Stimulated activated CD4-positive, alpha-beta T cell treated with anti-CD3 and anti-CD28 coated beads, TNF-alpha, amount 100 ng/mL, for 48 hours (primary cell): ENCODE data around the gene CTIF.

Experiments
- DNase-seq, 3 donors: peaks; one replicate each; pipeline ENCODE4 v3.0.0-alpha.2; 2020; ENCODE audit warnings: low read depth in 3 of 3

CTIF gene

DNA sequence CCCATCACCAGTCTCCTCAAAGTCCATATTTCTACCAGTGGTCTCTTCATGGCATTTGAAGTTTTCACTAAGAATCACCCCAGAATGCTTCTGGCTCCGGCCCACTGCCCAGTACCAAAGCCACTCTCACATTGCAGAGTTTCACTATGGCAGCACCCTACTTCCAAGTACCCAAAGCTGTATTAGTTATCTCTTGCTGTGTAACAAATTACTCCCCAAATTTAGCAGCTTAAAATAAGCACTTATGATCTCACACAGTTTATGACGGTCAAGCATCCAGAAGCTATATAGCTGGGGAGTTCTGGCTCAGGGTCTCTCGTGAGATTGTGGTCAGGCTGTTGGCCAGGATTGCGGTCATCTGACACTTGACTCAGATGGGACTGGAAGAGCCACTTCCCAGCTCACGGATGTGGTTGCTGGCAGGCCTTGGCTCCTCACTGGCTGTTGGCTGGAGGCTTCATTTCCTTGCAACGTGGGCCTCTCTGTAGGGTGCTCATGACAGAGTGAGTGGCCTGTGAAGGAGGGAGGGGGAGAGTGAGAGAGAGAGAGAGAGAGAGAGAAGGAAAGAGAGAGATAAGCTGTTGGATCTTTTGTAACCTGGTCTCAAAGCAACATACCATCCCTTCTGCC lies 189.5 kb downstream of the CTIF start:
- DNase-seq, result no peak

DNA sequence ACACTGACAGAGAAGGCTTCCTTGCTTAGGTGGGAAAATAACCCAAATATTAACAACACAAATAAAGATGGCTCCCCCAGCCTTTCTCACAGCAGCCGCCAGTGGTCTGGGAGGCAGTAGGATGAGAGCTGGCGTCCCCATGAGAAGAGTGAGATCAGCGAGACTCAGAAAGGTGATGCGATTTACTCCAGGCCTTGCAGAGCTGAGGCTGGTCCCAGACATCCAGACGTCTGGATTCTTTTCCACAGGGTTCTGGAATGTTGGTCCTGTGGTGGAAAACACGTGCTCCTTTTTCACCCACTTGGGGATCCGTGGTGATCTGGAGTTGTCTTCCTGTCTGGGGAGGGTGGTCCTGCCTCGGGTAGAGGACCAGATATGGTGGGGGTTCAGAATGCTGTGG lies 190.6 kb downstream of the CTIF start:
- no peak for DNase-seq

DNA sequence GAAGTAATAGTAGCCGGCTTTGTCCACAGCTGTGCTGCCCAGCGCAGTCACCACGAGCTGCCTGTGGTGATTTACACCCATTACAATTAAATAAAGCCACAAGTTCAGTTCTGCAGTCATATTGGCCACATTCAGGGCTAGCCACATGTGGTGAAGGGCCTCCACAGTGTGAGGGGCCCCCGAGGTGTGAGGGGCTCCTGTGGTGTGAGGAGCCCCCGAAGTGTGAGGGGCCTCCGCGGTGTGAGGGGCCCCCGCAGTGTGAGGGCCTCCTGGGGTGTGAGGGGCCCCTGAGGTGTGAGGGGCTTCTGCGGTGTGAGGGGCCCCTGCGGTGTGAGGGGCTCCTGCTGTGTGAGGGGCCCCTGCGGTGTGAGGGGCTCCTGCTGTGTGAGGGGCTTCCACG lies 191.2 kb downstream of the CTIF start:
- no peak for DNase-seq

DNA sequence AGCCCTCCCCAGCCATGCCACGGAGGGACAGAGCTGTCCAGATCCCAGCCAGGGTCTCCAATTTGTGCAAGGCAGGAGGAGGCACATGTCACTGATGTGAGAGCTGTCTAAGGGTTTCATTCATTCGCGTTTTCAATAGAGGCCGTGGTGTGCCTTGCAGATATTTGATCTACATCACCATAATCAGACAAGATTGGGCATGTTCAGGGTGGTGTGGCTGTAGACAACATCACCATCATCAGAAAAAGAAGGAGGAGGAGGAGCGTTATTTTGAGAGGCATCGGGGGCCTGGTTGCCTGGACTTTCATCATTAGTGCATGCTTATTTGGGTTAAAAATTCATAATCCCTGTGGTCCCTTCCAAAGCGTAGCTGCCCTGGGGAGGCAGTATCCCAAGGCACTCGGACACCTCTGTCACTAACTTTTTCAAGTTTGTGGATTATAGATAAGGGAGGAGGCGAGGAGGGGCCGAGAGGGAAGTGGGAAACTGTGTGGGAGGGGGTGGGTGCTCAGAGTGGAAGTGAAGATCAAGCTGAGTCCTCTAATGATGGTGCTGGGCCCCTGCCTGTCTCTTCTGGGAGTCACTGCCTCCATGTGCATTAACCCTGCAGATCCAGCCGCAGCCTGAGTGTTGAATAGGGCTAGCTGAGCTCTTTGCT lies 194.1 kb downstream of the CTIF start:
- DNase-seq, result no peak

DNA sequence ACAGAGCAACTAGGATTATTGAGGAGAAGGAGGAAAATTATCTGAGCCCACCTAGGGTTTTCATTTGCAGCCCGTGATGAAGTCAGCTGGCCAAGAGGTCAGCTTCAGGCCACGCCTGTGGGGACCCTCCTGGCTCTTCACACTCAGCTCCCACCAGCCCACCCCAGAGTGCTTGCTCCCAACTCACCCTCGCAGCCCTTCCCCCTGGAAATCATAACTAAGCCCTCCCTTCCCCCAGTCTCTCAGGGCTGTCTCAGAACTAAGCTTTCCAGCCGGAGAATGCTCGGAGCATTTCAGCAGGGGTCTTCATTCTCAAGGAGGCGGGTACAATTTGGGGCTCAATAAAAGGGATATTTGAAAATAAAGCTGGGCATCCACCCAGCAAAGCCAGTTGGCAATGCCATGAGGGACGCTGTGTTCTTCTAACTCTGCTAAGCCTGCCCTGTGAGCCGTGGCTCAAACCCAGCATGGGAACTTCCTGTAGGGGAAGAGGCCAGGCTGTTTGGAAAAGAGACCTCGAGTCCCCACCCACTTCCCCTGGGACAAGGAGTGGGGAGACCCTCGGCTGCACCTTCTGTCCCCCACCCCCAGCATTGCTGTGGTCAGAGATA lies 194.9 kb downstream of the CTIF start:
- DNase-seq, result no peak

DNA sequence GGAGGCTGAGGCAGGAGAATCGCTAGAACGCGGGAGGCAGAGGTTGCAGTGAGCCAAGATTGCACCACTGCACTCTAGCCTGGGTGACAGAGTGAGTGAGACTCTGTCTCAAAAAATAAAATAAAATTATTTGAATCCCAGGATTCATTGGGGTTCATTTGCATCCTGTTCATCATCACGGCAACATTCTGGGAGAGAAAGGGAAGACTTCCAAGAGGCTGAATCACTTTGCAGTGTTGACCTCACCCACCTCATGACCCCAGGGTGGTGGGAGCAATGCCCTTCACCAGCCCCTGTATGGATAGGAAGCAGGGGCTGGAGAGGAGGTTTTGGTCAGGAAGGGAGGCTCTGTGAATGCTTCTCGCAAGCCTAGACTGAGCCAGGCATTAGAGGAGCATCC lies 195.6 kb downstream of the CTIF start:
- no peak for DNase-seq

DNA sequence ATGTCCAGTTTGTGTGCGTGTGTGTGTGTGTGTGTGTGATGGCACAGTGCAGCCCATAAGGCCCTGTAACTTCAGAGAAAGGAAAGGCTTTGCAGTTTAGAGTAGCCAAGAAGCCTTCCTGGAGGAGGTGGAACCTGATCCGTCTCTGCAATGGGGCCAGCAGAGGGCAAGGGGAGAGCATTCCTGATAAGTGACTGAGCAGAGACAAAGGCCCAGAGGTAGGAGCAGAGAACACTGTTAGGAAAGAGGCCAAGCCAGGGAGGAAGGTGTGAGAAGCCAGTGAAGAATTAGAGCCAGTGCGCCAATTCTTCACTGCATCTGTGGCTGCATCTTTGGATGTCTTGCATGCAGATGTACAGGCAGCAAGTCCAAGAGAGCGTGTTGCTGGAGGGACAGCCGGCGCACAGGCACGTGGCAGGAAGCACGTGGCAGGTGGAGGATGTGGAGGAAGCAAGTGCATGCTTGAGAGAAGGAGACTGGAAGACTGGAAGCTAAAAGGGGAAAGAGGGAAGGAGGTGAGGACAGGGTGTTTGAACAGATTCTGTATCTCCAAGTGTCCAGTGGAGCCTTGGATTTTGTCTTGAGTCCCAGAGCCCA lies 196.3 kb downstream of the CTIF start:
- DNase-seq, result no peak

DNA sequence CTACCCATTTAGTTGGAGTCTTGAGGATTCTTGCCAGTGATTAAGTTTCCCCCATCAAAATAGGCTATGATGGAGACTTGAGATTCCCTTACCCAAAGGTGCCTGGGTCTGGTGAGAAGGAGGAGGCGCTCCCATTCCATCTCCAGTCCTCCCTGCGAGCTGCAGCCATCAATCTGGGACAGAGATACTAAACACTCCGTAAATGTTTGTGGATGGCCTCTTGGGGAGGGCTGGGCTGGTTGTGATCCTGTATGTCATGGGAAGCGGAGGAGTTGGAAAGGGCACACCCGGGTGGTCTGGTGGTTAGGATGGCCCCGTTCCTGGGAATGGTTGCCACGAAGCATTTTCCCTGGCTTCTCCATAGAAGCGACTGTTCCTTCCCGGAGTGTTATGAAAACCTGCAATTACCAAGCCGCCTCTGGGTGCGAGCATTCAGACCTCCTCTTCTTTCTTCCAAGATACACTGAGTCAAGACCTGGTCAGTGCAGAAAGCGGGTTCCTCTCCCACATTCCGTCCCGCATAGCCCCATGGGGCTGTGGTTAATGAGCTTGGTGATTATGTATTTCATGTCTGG lies 196.9 kb downstream of the CTIF start:
- DNase-seq, result no peak

DNA sequence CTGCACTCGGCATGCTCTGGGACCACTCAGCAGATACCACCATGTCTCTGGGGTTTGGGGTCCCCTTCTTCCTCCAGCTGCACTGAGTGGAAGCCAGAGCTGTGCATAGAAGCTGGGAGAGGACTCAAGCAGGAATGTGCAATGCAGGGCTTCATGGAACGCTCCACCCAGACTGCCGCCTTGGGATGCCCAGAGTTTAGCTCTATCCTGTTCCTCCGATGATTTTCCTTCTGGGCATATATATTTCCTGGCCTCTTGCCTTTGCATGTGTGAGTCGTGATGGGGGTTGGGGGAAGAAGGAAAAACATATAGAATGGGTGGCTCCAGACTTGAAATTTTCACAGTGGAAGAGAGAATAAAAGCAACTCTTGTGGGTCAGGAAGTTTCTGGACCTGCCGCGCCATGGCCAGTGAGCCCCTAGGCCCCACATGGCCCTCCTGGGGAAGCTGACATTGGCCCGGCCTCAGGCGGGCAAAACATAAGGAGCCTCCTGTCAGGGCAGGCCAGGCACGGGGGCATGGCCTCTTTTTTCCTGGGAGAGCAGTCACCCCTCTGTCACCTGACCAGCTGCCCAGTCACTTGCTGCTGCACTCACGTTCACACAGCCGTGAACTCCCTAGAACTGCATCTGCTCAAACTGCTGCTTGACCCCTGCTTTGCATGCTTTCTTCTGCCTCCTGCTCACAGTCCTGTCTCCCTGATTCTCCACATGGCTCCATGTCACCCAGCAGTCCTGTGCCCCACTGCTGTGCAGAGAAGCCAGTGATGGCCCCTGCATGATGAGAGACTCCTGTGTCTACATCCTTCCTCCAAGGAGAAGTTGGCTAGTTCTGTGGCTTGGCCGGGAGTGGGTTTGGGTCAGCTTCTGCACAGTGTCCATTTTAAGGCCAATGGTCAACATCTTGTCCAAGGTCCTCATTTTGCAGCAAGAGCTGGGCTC lies 197.8 kb downstream of the CTIF start:
- no peak for DNase-seq

DNA sequence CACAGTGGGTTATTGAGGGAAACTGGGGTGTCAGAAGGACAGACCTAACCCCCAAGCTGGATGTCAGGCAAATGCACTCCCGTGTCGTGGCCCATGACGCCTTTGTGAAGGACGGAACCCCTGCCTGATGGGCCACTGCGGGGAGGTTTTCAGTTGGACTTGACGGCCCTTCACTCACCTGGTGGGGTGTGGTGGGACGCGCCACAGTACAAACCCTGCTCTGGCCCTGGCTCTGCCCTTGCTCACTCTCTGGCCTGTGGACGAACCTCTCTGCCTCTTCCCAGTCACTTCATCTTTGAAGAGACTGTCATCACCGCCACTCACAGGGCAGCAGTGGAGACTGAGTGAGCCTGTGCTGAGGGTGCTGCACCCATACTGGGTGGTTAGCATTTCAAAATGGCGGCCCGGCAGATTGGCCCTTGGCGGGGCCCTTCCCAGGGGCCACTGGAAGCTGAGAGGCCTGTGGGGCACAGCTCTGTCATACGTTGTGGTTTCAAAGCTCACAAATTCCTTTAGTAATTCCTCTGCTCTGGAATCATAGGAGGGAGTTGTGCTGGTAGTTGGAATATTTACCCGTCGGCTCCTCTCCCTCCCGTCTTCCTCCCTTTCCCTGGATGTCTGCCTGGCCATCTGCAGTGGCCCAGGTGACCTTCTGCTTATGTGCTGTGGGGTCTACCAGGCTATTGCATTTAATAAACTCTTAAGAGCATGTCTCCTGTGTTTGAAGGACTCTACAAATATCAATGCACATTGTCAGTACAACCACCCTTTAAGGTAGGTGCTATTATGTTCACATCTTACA lies 200.6 kb downstream of the CTIF start:
- no peak for DNase-seq

DNA sequence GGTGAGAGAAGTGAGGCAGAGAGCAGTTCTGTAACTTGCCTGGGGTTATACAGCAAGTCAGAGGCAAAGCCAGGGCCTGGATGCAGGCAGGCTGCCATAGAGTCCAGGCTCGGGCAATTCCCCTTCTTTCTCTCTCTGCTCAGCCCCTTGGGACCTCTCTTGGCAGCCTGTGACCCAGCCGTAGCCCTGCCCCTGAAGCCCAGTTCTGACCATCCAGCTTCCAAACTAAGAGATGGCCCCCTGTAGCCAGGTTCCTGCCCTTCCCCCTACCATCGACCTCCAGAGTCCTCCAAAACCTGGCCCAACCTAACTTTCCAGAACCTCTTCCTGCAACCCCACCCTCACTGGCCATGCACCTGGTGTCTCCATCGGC lies 201.2 kb downstream of the CTIF start:
- no peak for DNase-seq

DNA sequence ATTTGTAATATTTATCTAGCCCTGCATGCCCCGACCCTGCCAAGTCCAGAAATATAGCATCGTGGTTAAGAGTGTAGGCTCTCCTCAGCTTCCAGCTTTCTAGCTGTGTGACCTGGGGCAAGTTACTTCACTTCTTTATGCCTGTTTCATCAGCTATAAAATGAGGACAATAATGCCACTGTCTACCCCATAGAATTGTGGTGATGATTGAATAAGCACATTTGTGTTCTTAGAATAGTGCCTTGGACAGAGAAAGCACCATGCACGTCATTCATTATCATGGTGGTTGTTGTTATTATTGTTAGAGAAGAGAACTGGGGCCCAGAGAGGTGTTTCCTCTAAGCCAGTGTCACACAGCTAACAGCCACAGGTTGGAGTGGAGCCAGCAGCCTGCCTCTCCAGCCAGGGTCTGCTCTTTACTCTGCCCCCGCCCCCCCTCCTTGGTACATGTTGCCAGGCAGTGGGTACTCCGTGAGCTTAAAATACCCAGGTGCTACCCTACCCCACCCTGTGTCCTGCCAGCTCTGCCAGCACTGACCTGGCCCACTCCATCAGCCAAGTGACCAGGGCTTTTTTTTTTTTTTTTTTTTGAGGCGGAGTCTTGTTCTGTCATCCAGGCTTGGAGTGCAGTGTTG lies 202.1 kb downstream of the CTIF start:
- no peak for DNase-seq

DNA sequence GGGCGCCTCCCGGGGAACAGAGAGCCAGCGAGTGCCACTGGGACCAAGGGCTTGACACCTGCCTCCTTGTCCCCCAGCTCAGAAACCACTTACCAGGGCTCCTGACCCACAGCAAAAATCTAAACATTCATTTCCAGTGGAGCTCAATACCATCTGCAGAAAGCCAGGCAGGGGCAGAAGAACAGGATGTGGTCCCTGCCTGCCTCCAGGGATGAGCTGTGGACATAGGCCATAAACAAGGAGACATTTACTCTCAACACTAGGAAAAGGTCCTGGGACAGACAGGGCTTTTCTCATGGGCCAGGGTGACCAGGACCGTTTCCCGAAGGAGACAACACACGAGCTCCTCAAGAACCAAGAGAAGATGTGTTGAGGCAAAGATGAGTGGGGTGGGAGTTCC lies 203.0 kb downstream of the CTIF start:
- DNase-seq, result no peak

DNA sequence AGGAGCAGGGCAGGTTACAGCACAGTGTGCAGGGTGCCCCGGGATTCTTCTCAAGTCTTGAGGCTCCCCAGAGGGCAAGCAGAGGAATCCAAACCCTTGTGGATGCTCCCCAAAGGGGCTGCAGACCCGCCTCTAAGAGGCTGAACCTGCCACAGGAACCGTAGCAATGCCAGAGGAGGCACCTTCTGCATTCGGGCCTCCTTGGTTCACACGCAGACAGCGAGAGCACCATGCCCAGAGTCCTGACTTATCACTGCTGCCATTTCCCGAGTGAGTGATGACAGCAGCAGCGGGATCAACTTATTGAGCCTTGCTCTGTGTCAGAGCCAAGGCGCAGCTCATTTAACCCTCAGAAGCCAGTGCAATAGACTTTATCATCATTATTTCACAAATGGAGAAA lies 203.5 kb downstream of the CTIF start:
- no peak for DNase-seq

DNA sequence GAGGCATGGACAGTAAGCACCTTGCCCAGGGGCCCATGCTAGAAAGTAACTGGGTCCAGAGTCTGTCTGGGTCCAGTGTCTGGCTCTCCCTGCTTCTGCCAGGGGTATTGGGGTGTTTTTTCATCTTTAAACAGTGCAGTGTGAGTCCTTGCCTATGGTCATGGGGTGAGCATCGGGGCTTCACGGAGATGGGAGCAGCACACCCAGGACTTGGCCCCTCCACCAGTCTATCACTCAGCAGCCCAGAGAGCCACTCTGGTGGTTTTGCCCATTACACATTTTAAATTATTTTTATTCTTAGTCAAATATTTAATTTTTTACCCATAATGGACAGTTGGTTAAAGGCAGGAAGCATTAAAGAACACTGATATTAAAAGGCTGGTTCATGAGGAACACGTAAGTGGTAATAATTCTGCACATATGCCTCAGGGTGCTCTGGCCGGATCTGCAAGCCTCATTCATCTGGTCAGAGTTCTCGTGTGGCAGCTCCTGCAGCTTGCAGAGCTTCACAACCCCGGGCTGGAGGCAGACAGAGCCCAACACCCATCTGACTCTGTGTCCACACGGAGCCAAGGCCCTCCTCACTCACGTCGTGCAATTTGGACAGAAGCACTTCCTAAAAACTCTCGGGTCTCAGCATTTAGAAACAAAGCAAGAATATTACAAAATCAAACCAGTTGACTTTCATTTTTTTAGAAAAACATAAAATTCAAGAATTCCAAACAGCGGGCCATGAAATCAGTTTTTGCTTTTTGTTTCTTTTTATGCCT lies 204.1 kb downstream of the CTIF start:
- DNase-seq, result no peak

DNA sequence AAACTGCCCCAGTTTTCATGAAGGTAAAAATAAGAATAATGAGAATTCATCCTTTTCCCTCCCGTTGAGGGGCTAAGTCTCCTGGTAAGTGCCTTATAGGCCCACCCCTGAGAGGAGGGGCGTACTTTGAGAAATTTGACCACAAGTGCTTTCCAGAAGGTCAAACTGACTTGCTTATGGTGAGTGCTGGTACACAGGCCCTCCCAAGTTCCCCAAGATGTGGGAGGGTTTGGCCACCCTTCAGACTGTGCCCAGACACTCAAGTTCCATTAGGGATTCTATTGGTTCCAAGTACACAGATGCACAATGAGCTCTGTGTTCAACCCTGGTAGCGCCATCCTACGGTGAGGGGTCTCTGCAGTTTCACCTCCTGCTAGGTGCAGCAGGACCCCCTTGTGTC lies 205.1 kb downstream of the CTIF start:
- DNase-seq, result no peak

DNA sequence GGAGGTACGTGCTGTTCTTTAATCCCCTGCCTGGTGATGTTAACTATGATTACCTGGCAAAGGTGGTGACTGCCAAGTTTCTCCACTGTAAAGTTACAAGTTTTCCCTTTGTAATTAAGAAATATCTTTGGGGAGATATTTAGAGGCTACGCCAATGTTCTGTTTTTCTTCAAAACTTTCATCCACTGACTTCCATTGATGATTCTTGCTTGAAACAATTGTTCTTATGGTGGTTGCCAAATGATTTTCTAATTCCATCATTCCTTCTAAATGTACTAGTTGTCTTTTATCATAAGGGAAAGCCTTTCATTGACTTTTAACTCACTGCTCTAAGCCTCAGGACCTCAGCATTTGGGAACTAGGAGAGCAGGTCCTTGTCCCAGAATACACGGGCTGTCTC lies 206.5 kb downstream of the CTIF start:
- DNase-seq, result no peak

DNA sequence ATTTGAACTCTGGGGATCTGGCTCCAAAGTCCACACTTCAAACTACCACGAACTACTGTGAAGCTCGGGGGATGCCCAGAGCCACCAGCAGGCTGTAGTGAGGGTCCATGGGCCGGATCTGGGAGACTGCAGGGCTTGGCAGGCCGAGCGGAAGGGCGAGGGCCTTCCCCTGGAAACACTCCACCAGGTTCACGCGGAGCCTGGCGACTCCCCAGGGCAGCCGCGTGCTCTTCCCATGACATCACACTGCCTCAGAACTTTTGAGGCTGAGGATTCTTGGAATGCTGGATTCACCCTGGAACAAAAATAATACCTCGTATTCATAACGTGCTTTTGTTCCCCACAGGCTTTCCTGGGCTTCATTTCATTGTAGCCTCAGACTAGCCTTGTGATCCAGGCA lies 210.9 kb downstream of the CTIF start:
- DNase-seq, result no peak

DNA sequence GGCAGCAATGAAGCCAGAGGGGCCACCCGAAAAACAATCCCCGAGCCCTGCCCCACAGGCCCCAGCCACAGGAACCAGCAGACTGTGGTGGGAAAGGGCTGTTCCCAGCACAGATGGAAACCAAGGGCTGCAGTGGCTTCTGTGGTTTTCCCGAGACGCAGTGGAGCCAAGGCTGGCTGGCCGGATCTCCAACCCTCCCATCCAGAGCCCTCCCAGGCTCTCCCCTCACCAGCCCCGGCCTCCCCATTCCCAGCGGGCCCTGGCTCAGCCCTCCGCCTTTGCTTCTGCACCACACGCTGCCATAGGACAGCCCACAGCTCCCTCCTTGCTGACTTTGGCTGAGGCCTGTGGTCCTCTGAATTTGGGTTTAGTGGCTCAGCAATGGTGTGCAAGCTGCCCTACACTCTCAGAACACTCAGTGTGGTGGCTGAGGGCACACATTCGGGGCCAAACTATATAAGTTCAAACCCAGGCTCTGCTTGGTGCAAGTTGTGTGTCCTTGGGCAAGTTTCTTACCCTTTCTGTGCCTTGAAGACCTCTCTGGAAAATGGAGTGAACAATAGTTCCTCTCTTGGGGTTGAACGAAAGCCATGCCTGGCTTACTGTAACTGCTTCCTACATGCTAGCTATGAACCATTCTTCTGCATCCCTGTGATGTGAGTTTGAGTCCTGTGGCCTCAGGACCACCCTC lies 211.8 kb downstream of the CTIF start:
- DNase-seq, result no peak
